ENCODE results near the gene ARHGEF33.

Gene ARHGEF33

DNA sequence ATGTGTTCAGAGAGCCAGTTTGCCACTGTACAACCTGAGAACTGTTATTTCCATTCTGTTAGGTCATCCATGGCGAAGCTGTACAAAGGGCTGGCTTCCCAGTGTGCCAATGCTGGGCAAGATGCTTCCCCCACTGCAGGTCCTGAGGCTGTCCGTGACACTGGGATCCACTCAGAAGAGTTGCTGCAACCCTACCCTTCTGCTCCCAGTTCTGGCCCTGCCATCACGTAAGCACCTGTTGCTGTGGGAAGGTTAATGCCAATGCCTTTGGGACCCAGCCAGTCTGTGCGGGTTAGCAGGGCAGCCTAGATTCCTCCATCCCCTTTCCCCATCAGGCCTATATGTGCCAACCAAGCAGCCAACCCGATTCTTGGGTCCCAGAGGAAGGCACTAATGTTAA lies 68.3 kb downstream of the ARHGEF33 start:
- no peak for DNase-seq

DNA sequence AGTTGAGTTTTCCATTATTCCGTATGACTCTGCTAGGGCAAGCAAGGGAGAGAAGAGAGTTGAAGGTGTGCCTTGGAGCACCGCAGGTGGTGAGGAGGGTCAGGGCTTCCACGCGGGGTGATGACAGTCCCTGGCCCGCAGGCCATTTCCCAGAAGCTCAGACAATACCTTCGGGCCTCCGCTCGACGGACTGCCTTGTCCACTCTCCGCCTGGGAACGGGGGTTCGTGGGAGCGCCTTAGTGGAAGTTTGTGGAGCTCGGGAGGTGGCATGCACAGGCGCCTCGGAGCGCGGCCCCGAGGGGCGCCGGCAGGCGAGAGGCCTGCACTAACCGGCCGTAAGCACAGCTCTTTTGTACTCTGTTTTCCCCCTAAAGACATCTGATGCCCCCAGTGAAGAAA lies 69.8 kb downstream of the ARHGEF33 start:
- H3K9me3 ChIP-seq, result peaks cover 8% of the 10 kb centered on the region
- DNase-seq, result no peak
- H3K4me1 ChIP-seq, result no peaks in the 10 kb centered on the region
- H3K36me3 ChIP-seq, result no peaks in the 10 kb centered on the region
- TF ChIP-seq, protein P1, sequence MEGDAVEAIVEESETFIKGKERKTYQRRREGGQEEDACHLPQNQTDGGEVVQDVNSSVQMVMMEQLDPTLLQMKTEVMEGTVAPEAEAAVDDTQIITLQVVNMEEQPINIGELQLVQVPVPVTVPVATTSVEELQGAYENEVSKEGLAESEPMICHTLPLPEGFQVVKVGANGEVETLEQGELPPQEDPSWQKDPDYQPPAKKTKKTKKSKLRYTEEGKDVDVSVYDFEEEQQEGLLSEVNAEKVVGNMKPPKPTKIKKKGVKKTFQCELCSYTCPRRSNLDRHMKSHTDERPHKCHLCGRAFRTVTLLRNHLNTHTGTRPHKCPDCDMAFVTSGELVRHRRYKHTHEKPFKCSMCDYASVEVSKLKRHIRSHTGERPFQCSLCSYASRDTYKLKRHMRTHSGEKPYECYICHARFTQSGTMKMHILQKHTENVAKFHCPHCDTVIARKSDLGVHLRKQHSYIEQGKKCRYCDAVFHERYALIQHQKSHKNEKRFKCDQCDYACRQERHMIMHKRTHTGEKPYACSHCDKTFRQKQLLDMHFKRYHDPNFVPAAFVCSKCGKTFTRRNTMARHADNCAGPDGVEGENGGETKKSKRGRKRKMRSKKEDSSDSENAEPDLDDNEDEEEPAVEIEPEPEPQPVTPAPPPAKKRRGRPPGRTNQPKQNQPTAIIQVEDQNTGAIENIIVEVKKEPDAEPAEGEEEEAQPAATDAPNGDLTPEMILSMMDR (IDR thresholded peaks at IDR 0.05; ENCODE audit: low read depth, low read length), result no peak
- H3K4me3 ChIP-seq (ENCODE audit: low read depth, low read length), result no peak overlapping the region
- no peaks in the 10 kb centered on the region; the same call in 1 of the 2 replicates for H3K27me3 ChIP-seq

More for the DNA sequence above, 68.3 kb downstream of the ARHGEF33 start:
- Histone ChIP-seq H3K4me1 (no peaks in the 10 kb centered on the region), H3K36me3 (no peaks in the 10 kb centered on the region), H3K27me3 (no peaks in the 10 kb centered on the region; the same call in 1 of the 2 replicates), H3K9me3 (peaks cover 8% of the 10 kb centered on the region), H3K4me3 (ENCODE audit: low read depth, low read length) (no peak overlapping the region)
- TF ChIP-seq, protein P1 (IDR thresholded peaks at IDR 0.05; ENCODE audit: low read depth, low read length), result no peak

DNA sequence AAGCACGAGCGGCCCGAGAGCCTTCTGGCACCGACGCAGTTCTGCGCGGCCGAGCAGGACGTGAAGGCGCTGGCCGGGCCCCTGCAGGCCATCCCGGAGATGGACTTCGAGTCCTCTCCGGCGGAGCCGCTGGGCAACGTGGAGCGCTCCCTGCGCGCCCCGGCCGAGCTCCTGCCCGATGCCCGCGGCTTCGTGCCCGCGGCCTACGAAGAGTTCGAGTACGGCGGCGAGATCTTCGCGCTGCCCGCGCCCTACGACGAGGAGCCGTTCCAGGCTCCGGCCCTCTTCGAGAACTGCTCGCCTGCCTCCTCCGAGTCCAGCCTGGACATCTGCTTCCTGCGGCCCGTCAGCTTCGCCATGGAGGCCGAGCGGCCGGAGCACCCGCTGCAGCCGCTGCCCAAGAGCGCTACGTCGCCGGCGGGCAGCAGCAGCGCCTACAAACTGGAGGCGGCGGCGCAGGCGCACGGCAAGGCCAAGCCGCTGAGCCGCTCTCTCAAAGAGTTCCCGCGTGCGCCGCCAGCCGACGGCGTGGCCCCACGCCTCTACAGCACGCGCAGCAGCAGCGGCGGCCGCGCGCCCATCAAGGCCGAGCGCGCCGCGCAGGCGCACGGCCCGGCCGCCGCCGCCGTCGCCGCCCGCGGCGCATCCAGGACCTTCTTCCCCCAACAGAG lies 70.4 kb downstream of the ARHGEF33 start:
- Histone ChIP-seq H3K36me3 (no peaks in the 10 kb centered on the region), H3K4me3 (ENCODE audit: low read depth, low read length) (no peak overlapping the region)
- peak; percentile 77 for DNase-seq

DNA sequence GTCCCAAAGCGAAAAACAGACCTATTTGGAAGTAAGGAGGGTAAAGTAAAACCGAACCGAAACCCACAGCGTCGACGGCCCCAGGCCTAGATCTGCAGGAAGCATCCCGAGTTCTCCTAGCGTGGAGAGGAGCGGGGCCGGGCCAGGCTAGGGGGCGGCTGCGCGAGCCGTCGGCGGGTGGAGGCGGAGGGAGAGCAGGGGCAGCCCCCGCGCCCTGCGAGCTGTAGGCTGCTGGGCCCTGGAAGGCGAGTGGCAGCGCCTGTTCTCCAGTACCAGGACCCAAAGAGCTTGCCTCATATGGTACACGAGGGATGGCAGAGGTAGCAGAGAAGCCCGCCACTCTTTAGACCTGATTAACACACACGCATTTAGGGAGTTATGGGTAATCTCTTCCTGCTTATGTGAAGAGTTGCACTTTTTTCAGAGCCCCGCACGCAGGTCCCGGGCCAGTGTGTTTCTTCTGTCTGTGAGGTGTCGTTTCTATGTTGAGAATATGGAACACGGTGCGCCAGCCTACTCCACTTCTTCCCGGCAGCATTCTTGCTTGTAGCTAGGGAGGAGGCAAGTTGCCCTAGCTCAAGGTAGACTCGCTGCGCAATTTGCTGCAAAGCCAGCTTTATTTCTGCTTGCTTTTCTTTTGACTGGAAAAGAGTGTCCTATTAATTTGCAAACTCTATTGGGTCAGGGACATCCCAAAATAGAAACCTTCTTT lies 71.1 kb downstream of the ARHGEF33 start:
- TF ChIP-seq, protein P1 (IDR thresholded peaks at IDR 0.05; ENCODE audit: low read depth, low read length), result no peak
- H3K36me3 ChIP-seq, result no peaks in the 10 kb centered on the region
- DNase-seq, result no peak
- no peaks in the 10 kb centered on the region; the same call in 1 of the 2 replicates for H3K27me3 ChIP-seq
- no peak overlapping the region for H3K4me3 ChIP-seq (ENCODE audit: low read depth, low read length)
- H3K4me1 ChIP-seq, result no peaks in the 10 kb centered on the region
- peaks cover 8% of the 10 kb centered on the region for H3K9me3 ChIP-seq

More for the DNA sequence above, 70.4 kb downstream of the ARHGEF33 start:
- Histone ChIP-seq H3K9me3 (peaks cover 8% of the 10 kb centered on the region), H3K4me1 (no peaks in the 10 kb centered on the region), H3K27me3 (no peaks in the 10 kb centered on the region; the same call in 1 of the 2 replicates)
- TF ChIP-seq, protein P1 (IDR thresholded peaks at IDR 0.05; ENCODE audit: low read depth, low read length), result no peak

DNA sequence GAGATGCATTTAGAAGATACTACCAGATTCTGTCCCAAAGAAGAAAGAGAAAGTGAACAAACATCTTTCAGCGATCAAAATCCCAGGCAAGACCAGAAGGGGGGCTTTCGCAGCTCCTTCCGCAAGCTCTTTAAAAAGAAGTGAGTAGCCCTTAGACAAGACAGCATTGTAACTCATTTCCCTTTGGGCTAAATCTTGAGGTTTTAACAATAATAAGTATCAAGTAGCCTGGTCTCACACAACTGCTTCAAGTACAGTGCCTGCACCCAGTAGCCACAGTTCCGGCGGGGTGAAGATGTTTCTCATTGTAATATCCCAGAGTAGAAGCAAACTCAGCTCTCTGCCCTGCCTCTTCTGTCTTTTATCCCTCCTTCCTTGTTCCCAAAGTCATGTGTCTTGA lies 76.3 kb downstream of the ARHGEF33 start:
- H3K4me1 ChIP-seq, result no peaks in the 10 kb centered on the region
- H3K36me3 ChIP-seq, result no peaks in the 10 kb centered on the region
- H3K4me3 ChIP-seq (ENCODE audit: low read depth, low read length), result no peak overlapping the region
- no peaks in the 10 kb centered on the region for H3K27me3 ChIP-seq
- DNase-seq, result no peak
- TF ChIP-seq, protein P1 (IDR thresholded peaks at IDR 0.05; ENCODE audit: low read depth, low read length), result no peak
- H3K9me3 ChIP-seq, result no peaks in the 10 kb centered on the region

DNA sequence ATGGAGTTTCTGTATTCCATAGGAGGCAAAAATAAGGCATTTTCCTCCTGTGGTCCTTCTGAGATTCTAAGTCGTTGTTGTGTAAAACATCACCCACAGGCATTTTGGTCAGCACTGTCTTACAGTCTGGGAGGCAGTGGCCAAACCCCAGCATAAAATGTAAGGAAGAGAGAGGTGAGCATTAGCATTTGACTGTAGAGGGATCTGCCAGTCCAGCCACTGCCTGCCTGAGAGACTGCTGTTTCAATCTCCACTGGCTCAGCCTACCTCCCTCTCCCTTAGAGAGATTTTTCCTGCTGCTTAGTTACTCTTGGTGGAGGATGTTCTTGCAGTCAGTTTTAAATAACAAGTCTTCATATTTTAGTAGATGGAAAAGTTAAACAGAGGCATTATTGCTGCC lies 77.0 kb downstream of the ARHGEF33 start:
- Histone ChIP-seq H3K27me3 (no peaks in the 10 kb centered on the region), H3K4me3 (ENCODE audit: low read depth, low read length) (no peak overlapping the region), H3K4me1 (no peaks in the 10 kb centered on the region), H3K36me3 (no peaks in the 10 kb centered on the region), H3K9me3 (no peaks in the 10 kb centered on the region)
- no peak for DNase-seq
- TF ChIP-seq, protein P1 (IDR thresholded peaks at IDR 0.05; ENCODE audit: low read depth, low read length), result no peak
